Measurements from ENCODE around the gene SFT2D2.

GRCh38 chr1:168220470-168220871 is 5.3 kb upstream of the SFT2D2 start:
- no peak for TF ChIP-seq POLR2A (IDR thresholded peaks at IDR 0.05; ENCODE audit: low read length)
- TF ChIP-seq GATA1 (IDR thresholded peaks at IDR 0.05; ENCODE audit: low read depth, low read length): no peak

All from erythroblast (primary cell).